ENCODE data around the gene PCDHGB3.
"Not testable (repeated sequence)": the region's sequence is repeated elsewhere in the genome, so short reads cannot be mapped to it uniquely, and the experiment has no call there.

Gene PCDHGB3

DNA sequence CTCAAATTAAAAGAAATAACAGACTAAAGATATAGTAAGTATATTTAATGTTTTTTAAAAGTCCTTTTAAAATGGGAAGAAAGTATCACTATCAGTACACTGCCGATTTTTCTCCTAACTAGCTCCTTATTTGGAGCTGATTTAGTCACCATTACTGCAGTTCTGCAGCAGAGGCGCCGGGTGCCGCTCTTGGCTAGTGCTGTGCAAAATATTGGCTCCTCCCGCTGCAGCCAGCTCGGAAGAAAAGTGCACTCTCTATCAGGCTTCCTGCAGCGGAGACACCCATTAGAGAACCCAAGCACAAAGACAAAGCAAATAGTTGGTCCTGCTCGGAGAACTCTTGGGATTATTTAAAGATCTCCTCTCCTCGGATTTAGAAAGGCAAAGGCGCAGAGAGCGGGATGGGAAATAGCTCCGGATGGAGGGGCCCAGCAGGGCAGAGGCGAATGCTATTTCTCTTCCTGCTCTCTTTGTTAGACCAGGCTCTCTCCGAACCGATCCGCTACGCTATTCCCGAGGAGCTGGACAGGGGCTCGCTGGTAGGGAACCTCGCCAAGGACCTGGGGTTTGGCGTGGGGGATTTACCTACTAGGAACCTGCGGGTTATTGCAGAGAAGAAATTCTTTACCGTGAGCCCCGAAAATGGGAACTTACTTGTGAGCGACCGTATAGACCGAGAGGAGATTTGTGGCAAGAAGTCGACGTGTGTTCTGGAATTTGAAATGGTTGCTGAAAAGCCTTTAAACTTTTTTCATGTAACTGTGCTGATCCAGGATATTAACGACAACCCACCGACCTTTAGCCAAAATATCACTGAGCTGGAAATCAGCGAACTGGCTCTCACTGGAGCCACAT lies at the start of gene PCDHGB3:
Gene PCDHGB3 (plus strand): TSS at position 249 of the 855 bp plus-strand sequence. CDS start 153 bp downstream, at position 402.
- DNase-seq (ENCODE audit: low read depth): peak; percentile 52

DNA sequence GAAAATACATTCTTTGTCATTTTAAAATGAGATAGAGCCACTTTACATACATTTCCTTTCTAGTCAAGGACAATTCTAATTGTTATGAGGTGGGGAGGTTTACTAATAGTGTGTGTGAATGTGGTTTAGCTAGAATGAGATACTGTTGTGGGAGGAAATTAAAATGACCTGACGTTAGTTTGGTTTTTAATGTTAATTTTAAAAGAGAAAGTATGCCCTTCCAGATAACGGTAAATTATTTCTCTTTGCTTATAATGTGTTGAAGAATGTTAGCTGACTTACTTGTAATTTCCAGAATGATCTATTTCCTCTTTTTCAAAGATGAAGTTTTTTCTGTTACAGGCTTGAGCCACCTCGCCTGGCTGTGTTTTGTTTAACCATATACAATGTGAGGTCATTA lies 47.8 kb upstream of the PCDHGB3 start:
- no peak for DNase-seq (ENCODE audit: low read depth)

DNA sequence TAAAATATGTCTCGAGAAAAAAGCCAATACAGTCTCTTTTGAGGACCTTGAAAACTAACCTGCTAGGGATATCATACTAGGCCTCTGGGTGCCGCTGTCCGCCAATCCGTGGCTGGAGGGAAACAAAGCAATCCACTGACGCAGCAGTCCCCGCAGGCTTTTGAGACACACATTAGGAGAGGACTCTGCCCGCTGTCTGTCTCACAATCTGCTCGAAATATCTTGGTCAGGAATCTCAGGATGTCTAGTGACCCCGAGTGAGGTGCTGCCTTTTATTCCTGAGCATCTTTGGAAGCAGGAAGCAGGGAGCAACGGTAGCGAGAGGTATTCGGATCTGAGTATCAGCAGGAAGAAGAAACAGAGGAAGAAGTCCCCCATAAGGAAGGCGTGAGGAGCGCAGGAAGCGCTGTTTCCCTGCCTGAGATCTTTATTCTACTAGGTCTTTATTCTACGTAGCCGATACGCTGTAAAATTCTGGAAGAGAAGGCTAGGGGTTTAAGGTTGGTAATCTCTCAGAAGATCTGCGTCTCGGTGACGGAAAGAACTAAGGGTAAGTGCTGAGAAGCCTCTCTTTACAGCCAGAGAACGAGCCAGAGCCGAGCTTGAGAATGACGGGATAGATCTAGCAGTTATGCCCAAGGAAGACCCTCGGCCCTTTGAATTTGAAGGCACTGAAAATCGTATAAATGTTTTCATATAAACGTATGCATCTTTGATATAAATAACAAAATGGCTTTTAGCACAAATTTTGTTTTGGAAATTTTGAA lies 43.8 kb upstream of the PCDHGB3 start:
- peak; percentile 70 for DNase-seq (ENCODE audit: low read depth)

DNA sequence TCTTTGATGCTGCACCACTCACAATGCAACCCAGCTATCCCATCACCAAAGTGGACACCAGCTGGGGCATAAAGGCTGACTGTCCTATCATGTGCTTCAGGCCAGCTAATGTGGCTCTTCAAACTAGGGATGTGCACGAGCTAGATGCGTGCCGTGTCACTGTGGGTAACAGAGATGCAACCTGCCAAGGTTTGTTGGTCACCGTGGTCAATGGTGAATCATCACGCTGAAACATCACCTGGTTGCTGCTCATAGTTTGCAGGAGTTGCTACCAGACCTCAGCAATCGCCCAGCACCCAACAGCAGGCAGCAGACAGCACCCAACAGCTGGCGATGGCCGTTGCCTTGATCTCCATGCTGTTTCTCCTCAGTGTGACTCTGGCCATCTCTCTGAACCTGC lies 41.8 kb upstream of the PCDHGB3 start:
- no peak for DNase-seq (ENCODE audit: low read depth)

DNA sequence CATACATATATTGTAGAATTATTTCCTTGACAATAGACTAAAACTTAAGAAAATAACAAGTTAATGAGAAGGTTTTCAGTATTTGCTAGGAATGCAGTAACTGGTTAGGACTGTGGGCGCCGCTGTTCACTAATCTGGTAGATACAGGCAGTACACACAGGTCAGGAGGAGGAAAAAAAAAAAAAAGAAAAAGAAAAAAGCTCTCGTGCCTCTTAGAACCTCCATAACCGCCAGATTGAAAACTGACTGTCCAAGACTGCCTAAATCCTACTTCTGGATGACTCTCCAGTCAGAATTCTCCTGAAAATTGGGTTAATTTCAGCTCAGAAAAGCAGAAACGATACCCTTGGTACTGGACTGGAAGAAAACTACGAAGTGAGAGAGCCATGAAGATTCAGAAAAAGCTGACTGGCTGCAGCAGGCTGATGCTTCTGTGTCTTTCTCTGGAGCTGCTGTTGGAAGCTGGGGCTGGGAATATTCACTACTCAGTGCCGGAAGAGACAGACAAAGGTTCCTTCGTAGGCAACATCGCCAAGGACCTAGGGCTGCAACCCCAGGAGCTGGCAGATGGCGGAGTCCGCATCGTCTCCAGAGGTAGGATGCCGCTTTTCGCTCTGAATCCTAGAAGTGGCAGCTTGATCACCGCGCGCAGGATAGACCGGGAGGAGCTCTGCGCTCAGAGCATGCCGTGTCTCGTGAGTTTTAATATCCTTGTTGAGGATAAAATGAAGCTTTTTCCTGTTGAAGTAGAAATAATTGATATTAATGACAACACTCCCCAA lies 39.6 kb upstream of the PCDHGB3 start, which contains the start of gene PCDHGA1:
Gene PCDHGA1 (plus strand): TSS at position 216 of the 782 bp plus-strand sequence.
- peak; percentile 49 for DNase-seq (ENCODE audit: low read depth)

DNA sequence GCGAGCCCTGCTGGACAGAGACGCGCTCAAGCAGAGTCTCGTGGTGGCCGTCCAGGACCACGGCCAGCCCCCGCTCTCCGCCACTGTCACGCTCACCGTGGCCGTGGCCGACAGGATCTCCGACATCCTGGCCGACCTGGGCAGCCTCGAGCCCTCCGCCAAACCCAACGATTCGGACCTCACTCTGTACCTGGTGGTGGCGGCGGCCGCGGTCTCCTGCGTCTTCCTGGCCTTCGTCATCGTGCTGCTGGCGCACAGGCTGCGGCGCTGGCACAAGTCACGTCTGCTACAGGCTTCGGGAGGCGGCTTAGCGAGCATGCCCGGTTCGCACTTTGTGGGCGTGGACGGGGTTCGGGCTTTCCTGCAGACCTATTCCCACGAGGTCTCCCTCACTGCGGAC lies 37.5 kb upstream of the PCDHGB3 start:
- DNase-seq (ENCODE audit: low read depth): not testable (repeated sequence)

DNA sequence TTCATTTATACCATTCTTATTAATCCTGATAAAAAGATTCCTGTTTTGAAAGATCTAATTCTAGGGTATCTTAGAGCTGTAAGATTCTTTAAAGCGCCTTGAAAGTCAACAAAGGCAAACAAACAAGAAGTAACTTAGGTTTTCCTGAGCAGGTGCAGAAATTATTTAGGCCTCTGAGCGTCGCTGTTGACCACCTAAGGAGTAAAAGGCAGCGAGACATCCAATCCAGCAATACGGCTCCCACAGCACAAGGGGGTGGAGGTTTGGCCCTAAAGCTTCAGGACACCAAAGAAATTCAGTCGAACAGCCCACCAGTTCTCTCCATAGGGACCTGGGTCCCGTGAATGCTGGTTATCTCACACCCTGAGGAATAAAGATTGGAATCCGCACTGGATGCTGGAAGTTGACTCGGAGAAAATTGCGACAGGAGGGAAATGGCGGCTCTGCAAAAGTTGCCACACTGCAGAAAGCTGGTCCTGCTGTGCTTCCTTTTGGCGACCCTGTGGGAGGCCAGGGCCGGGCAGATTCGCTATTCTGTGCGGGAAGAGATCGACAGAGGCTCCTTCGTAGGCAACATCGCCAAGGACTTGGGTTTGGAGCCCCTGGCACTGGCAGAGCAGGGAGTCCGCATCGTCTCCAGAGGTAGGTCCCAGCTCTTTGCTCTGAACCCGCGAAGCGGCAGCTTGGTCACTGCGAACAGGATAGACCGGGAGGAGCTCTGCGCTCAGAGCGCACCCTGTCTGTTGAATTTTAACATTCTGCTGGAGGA lies 31.3 kb upstream of the PCDHGB3 start, which contains the start of gene PCDHGA2:
Gene PCDHGA2 (plus strand): TSS at position 223 of the 769 bp plus-strand sequence.
- peak; percentile 29 for DNase-seq (ENCODE audit: low read depth)

DNA sequence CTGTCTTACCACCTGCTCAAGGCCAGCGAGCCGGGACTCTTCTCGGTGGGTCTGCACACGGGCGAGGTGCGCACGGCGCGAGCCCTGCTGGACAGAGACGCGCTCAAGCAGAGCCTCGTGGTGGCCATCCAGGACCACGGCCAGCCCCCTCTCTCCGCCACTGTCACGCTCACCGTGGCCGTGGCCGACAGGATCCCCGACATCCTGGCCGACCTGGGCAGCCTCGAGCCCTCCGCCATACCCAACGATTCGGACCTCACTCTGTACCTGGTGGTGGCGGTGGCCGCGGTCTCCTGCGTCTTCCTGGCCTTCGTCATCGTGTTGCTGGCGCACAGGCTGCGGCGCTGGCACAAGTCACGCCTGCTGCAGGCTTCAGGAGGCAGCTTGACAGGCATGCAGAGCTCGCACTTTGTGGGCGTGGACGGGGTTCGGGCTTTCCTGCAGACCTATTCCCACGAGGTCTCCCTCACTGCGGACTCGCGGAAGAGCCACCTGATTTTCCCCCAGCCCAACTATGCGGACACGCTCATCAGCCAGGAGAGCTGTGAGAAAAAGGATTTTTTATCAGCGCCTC lies 29.2 kb upstream of the PCDHGB3 start:
- DNase-seq (ENCODE audit: low read depth): not testable (repeated sequence)

DNA sequence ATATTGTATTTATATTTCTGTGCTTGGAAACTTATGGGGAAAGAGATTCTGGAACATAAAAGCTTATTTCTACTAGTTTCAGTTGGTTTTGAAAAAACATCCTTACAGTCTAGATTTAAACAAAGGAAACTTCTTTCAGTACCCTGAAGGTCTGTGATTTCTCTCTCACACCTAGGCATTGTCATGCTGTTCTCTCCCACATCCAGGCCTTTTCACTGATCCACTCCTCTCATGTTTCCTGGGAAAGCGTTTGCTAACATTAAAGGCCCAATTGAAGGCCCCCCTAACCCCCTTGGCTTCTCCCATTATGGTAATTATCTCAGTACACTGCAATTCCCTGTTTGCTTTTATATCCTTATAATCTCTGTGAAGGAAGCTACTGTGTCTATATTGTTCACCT lies 27.3 kb upstream of the PCDHGB3 start:
- DNase-seq (ENCODE audit: low read depth): no peak

DNA sequence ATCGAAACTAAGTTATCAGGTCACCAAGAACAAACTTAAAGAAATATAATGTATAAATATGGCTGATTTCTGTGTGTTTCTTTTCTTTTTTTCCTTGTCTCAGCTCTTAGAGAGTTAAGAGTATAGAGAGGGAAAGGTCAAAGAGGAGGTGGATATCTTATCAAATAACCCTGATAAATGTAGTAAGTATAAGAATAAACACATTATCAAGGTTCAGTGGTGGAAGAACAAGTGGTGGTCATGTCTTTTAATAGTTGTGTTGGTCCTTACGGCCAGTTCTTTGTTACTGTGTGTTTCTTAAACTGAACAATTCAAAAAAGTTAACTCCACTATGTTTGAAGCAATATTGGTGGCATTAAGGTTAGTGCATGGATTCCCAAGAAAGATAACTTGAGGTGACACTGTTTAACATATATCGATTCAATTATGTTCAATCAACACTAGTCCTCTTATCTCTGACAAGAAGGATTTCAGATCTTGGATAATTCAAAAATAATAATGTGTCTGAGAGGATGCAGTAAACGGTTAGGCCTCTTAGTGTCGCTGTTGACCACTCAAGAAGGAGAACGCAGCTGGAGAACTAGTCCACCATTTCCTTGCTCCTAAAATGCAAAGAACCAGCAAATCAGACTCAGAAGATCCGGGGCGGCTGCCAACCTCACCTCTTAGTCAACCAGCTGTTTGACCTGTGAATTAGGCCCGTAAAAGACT lies 26.6 kb upstream of the PCDHGB3 start, which contains the start of gene PCDHGA3:
Gene PCDHGA3 (plus strand): TSS at position 588 of the 711 bp plus-strand sequence. CDS start 205 bp downstream, outside the sequence.
- DNase-seq (ENCODE audit: low read depth): peak; percentile 36

DNA sequence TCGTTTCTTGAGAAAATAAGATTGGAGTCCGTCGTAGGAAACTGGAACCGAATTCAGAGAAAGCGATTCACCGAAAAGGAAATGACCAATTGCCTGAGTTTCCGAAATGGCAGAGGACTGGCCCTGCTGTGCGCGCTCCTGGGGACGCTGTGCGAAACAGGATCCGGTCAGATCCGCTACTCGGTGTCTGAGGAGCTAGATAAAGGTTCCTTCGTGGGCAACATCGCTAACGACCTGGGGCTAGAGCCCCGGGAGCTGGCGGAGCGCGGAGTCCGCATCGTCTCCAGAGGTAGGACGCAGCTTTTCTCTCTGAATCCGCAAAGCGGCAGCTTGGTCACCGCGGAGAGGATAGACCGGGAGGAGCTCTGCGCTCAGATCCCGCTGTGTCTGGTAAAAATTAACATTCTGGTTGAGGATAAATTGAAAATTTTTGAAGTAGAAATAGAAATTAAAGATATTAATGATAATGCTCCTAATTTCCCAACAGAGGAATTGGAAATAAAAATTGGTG lies 26.0 kb upstream of the PCDHGB3 start:
- DNase-seq (ENCODE audit: low read depth): no peak

DNA sequence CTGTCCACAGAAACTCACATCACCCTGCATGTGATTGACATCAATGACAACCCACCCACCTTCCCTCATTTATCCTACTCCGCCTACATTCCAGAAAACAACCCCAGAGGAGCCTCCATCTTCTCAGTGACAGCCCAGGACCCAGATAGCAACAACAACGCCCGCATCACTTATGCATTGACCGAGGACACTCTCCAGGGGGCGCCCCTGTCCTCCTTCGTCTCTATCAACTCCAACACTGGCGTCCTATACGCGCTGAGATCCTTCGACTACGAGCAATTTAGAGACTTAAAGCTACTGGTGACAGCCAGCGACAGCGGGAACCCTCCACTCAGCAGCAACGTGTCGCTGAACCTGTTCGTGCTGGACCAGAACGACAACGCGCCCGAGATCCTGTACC lies 24.7 kb upstream of the PCDHGB3 start:
- no peak for DNase-seq (ENCODE audit: low read depth)

DNA sequence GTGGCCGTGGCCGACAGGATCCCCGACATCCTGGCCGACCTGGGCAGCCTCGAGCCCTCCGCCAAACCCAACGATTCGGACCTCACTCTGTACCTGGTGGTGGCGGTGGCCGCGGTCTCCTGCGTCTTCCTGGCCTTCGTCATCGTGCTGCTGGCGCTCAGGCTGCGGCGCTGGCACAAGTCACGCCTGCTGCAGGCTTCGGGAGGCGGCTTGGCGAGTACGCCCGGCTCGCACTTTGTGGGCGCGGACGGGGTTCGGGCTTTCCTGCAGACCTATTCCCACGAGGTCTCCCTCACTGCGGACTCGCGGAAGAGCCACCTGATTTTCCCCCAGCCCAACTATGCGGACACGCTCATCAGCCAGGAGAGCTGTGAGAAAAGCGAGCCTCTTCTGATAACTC lies 24.0 kb upstream of the PCDHGB3 start:
- DNase-seq (ENCODE audit: low read depth): not testable (repeated sequence)

DNA sequence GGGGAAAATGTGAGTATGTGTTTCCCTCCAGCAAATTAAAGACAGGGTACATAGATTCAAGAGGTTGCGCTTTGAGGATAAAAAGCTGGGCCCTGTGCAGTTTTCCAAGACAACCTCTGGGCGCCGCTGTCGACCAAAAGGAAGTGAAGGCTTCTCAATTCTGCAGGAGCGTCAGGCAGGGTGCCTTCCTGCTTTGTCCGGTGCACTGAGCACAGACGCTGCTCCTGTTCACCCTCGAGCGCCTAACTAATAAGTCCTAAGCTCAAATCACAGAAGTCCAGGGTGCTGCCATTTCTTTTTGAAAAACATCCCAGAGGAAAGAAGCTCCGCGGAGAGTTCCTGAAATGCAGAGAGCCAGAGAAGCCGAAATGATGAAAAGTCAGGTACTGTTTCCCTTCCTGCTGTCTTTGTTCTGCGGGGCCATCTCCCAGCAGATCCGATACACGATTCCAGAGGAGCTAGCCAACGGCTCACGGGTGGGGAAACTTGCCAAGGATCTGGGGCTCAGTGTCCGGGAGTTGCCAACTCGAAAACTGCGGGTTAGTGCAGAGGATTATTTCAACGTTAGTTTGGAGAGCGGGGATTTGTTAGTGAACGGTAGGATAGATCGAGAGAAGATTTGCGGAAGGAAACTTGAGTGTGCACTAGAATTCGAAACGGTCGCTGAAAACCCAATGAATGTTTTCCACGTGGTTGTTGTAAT lies 20.0 kb upstream of the PCDHGB3 start, which contains the start of gene PCDHGB1:
Gene PCDHGB1 (plus strand): TSS at position 183 of the 703 bp plus-strand sequence. CDS start 162 bp downstream, at position 345.
- peak; percentile 35 for DNase-seq (ENCODE audit: low read depth)

DNA sequence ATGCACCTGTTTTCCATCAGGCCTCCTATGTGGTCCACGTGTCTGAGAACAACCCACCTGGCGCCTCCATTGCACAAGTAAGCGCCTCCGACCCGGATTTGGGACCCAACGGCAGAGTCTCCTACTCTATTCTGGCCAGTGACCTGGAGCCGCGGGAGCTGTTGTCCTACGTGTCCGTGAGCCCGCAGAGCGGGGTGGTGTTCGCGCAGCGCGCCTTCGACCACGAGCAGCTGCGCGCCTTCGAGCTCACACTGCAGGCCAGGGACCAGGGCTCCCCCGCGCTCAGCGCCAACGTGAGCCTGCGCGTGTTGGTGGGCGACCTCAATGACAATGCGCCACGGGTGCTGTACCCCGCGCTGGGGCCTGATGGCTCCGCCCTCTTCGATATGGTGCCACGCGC lies 18.5 kb upstream of the PCDHGB3 start:
- DNase-seq (ENCODE audit: low read depth): no peak

DNA sequence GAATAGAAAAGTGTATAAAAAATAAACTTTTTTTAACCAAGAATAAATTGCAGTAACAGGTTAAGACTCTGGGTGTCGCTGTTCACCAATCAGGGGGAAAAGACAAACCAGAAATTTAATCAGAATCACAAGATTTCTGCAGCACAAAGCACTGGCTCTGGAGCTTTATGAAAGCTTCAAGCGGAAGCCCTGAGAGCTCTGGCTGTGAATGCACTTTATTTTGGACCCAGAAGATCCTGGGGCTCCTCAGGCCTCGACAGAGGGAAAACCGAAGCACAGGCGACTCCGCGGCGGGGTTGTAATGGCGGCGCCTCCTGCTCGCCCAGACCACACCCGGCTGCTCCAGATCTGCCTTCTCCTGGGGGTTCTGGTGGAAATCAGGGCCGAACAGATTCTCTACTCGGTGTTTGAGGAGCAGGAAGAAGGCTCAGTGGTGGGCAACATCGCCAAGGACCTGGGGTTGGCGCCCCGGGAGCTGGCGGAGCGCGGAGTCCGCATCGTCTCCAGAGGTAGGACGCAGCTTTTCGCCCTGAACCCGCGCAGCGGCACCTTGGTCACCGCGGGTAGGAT lies 15.1 kb upstream of the PCDHGB3 start, which contains the start of gene PCDHGA4:
Gene PCDHGA4 (plus strand): TSS at position 122 of the 570 bp plus-strand sequence. CDS start 87 bp downstream, at position 209.
- no peak for DNase-seq (ENCODE audit: low read depth)

DNA sequence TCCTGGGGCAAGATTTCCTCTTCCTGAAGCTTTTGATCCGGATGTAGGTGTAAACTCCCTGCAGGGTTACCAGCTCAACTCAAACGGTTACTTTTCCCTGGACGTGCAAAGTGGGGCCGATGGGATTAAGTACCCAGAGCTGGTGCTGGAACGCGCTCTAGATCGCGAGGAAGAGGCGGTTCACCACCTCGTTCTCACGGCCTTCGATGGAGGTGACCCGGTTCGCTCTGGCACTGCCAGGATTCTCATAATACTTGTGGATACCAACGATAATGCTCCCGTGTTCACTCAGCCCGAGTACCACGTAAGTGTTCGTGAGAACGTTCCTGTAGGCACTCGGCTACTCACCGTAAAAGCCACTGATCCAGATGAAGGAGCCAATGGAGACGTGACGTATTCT lies 14.4 kb upstream of the PCDHGB3 start:
- no peak for DNase-seq (ENCODE audit: low read depth)

DNA sequence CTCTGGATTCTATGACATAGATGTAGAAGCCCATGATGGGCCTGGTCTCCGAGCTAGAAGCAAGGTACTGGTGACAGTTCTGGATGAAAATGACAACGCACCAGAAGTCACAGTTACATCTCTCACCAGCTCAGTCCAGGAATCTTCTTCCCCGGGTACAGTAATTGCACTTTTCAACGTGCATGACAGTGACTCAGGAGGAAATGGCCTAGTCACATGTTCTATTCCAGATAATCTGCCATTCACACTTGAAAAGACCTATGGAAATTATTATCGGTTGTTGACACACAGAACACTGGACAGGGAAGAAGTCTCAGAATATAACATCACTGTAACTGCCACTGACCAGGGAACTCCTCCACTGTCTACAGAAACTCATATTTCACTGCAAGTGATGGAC lies 13.9 kb upstream of the PCDHGB3 start:
- DNase-seq (ENCODE audit: low read depth): no peak

DNA sequence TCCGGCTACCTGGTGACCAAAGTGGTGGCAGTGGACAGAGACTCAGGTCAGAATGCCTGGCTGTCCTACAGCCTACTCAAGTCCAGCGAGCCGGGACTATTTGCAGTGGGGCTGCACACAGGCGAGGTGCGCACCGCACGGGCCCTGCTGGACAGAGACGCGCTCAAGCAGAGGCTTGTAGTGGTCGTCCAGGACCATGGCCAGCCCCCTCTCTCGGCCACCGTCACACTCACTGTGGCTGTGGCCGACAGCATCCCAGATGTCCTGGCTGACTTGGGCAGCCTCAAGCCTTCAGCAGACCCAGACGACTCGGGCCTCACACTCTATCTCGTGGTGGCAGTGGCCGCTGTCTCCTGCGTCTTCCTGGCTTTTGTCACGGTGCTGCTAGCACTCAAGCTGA lies 13.1 kb upstream of the PCDHGB3 start:
- no peak for DNase-seq (ENCODE audit: low read depth)
